Measurements from ENCODE around the gene CARTPT.

- TF ChIP-seq CTCF (conservative IDR thresholded peaks at IDR 0.05; ENCODE audit: low read length) (no peak), EZH2phosphoT487 (IDR thresholded peaks at IDR 0.05; ENCODE audit: borderline replicate concordance) (no peak)
Observed at GRCh38 chr5:71767661-71768060, 48.6 kb downstream of the CARTPT start.

Data from Loucy (cell line).